Astrocyte of the cerebellum (primary cell): ENCODE measurements around the gene EVA1C.

Source experiments
- DNase-seq: peaks from one replicate; pipeline ENCODE4 v3.0.0-alpha.2; 2011; ENCODE audit warnings: low read depth
- H3K4me3 ChIP-seq: 2 replicates; pipeline ENCODE4 v1.5.1; 2011; ENCODE audit warnings: mild to moderate bottlenecking, low read depth, low read length, moderate library complexity
- in situ Hi-C: cut with HindIII; loops from 2 replicates; pipeline ENCODE4 v1.10.0; 2017; ENCODE audit warnings: low sequenced_read_pairs
- TF ChIP-seq, protein P1 (sequence below): IDR thresholded peaks from 2 replicates; pipeline ENCODE4 v1.5.1; 2012; ENCODE audit warnings: low read length, low read depth, moderate library complexity, mild to moderate bottlenecking; ENCODE audit errors: missing control alignments

EVA1C gene

GRCh38 chr21:32519945-32520874 is 107.7 kb downstream of the EVA1C start:
- DNase-seq, result no peak
- TF ChIP-seq, protein P1, sequence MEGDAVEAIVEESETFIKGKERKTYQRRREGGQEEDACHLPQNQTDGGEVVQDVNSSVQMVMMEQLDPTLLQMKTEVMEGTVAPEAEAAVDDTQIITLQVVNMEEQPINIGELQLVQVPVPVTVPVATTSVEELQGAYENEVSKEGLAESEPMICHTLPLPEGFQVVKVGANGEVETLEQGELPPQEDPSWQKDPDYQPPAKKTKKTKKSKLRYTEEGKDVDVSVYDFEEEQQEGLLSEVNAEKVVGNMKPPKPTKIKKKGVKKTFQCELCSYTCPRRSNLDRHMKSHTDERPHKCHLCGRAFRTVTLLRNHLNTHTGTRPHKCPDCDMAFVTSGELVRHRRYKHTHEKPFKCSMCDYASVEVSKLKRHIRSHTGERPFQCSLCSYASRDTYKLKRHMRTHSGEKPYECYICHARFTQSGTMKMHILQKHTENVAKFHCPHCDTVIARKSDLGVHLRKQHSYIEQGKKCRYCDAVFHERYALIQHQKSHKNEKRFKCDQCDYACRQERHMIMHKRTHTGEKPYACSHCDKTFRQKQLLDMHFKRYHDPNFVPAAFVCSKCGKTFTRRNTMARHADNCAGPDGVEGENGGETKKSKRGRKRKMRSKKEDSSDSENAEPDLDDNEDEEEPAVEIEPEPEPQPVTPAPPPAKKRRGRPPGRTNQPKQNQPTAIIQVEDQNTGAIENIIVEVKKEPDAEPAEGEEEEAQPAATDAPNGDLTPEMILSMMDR, result no peak
- H3K4me3 ChIP-seq, result no peak overlapping the region
- in situ Hi-C loops, result loop anchor here (5.0 kb wide), 1 partner anchor 103 kb away; no protein-coding TSS in a partner anchor

- no peak overlapping the region for H3K4me3 ChIP-seq
- TF ChIP-seq, protein P1, result no peak
- in situ Hi-C loops, result loop anchor here (5.0 kb wide), 1 partner anchor 104 kb away; no protein-coding TSS in a partner anchor
Observed at GRCh38 chr21:32520875-32521735, 108.6 kb downstream of the EVA1C start.

DNA sequence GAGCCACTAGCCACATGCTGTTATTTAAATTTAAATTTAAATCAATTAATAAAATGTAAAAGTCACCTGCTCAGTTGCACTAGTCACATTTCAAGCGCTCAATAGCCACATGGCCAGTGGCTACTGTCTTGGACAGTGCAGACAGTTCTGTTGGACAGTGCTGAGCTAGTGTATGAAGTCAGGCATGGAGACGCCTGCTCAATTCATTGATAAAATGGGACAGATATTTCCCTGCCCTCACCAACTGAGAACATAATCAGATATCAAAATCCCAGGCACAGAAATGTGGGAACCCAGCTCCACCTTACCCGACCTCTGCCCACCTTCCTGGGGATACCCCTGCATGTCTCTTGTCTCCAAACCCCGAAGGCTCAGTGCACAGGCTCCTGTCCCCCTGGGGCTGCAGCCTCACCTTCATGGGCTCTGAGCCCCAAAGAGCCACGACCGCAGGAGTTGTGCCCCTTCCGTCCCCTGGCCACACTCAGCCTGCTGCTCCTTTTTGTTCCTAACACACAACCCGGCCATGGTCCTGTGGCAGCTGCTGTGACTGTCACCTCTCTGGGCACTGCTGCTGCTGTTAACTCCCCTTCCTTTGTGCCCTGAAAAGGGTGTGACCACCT is 109.3 kb downstream of the EVA1C start:
- TF ChIP-seq, protein P1, result no peak
- in situ Hi-C loops, result loop anchor here (5.0 kb wide), 1 partner anchor 105 kb away; no protein-coding TSS in a partner anchor
- no peak overlapping the region for H3K4me3 ChIP-seq
- no peak for DNase-seq

More at GRCh38 chr21:32520875-32521735, 108.6 kb downstream of the EVA1C start:
- peak; percentile 94 for DNase-seq

DNA sequence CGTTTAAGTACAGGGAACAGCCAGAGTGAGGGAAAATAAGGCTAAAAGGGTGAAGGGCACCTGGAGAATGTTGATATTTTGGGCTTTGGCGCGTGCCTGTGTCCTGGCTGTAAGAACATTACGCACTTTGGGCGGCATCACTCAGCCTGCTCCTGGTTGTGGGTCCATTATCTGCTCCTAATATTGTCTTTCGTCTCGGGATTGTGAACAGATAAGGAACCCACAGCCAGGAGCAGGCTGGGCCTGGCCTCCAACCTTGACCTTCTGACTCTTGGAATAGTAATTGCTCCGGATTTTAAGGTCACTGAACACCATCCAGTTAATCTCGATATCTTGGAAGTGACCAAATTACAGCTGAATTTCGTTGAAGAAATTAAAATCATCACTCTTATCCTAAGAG is 111.0 kb downstream of the EVA1C start:
- TF ChIP-seq, protein P1, result no peak
- in situ Hi-C loops, result loop anchor here (5.0 kb wide), 1 partner anchor 106 kb away; no protein-coding TSS in a partner anchor
- no peak overlapping the region for H3K4me3 ChIP-seq
- DNase-seq, result no peak

DNA sequence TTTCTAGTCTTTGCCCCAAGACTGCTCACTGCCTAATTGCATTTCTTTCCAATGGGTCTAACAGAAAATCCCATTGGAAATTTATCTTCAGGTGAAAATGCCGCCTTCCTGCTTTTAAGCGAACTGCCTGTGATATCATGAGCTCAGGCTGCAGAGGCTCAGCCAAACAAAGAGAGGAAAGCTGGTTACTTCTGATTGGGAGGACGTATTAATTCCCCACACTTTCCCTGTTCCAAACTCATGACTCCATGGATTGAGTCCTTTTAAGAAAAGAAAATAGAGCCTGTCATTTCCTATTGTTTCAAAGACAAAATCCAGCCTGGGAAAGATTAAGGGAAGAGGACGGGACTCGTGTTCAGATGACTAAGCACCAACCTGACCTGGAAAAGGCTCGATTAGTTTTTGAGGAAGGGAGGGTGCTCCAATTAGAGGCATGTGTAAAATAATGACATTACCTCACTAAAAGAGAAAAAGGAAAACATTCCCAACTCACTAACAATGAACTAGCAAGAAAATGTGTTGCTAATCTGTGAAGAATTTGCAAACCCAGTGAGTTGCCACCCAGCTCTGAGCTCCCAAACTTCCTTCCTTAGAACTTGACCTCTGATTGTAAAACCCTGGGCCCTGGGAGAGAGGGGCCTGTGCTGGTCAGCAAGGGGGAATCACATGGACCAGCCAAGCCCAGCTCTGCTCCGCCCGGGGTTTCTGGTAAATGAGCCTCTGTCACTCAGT is 111.6 kb downstream of the EVA1C start:
- no peak overlapping the region for H3K4me3 ChIP-seq
- TF ChIP-seq, protein P1, result no peak
- in situ Hi-C loops, result loop anchor here (5.0 kb wide), 1 partner anchor 107 kb away; no protein-coding TSS in a partner anchor
- peak; percentile 72 for DNase-seq
